Middle frontal gyrus (tissue), 1 donor: ENCODE measurements around the gene C1orf50.
"Not testable (repeated sequence)": the region's sequence is repeated elsewhere in the genome, so short reads cannot be mapped to it uniquely, and the experiment has no call there.

Experiments used
- DNase-seq: peaks from one replicate; pipeline ENCODE4 v3.0.0-alpha.2; 2015; ENCODE audit warnings: low spot score; ENCODE audit errors: extremely low spot score

C1orf50 gene

GRCh38 chr1:42739753-42740700 is 27.0 kb upstream of the C1orf50 start, which contains the start of gene CLDN19:
CLDN19 (minus strand) TSS chr1:42740236; CDS start chr1:42740063, 173 bp downstream.
- DNase-seq: no peak

GRCh38 chr1:42740851-42741580 is 26.0 kb upstream of the C1orf50 start:
- DNase-seq: no peak

GRCh38 chr1:42741706-42742105 is 25.3 kb upstream of the C1orf50 start:
- no peak for DNase-seq

- DNase-seq: no peak
Measured at GRCh38 chr1:42742141-42742540, 24.9 kb upstream of the C1orf50 start.

- DNase-seq: no peak
Measured at GRCh38 chr1:42742617-42743316, 24.3 kb upstream of the C1orf50 start.

- no peak for DNase-seq
Measured at GRCh38 chr1:42743317-42744147, 23.5 kb upstream of the C1orf50 start.

- DNase-seq: no peak
Measured at GRCh38 chr1:42744148-42744413, 23.0 kb upstream of the C1orf50 start.

- DNase-seq: no peak
Measured at GRCh38 chr1:42745851-42746250, 21.2 kb upstream of the C1orf50 start.

- DNase-seq: no peak
Measured at GRCh38 chr1:42746436-42747105, 20.5 kb upstream of the C1orf50 start.

- DNase-seq: no peak
Measured at GRCh38 chr1:42747125-42747524, 19.9 kb upstream of the C1orf50 start.

GRCh38 chr1:42748021-42748420 is 19.0 kb upstream of the C1orf50 start:
- no peak for DNase-seq

GRCh38 chr1:42748461-42749410 is 18.3 kb upstream of the C1orf50 start:
- no peak for DNase-seq

- DNase-seq: no peak
Measured at GRCh38 chr1:42750041-42750440, 17.0 kb upstream of the C1orf50 start.

- not testable (repeated sequence) for DNase-seq
Measured at GRCh38 chr1:42751511-42752070, 15.5 kb upstream of the C1orf50 start.

GRCh38 chr1:42752284-42752683 is 14.8 kb upstream of the C1orf50 start:
- DNase-seq: no peak

- no peak for DNase-seq
Measured at GRCh38 chr1:42753070-42753469, 14.0 kb upstream of the C1orf50 start.

- DNase-seq: no peak
Measured at GRCh38 chr1:42756956-42757891, 9.8 kb upstream of the C1orf50 start.

GRCh38 chr1:42757892-42758275 is 9.2 kb upstream of the C1orf50 start:
- no peak for DNase-seq
